GM06990 (cell line): ENCODE results near the gene MGAT1.

ENCODE experiments used
- DNase-seq: peaks from one replicate; pipeline ENCODE4 v3.0.0-alpha.2; 2011; ENCODE audit not compliant: insufficient read length; ENCODE audit errors: extremely low read depth
- H3K27me3 ChIP-seq: replicated peaks from 2 replicates; pipeline ENCODE4 v1.6.0; 2011; ENCODE audit warnings: low read length; ENCODE audit not compliant: control insufficient read depth, insufficient read depth
- H3K36me3 ChIP-seq: 2 replicates; pipeline ENCODE4 v1.5.1; 2011; ENCODE audit warnings: low read length; ENCODE audit not compliant: control insufficient read depth, insufficient read depth
- H3K4me3 ChIP-seq: replicated peaks from 2 replicates; pipeline ENCODE4 v1.5.1; 2011; ENCODE audit warnings: low read depth, mild to moderate bottlenecking, control low read depth, low read length
- TF ChIP-seq, protein P1 (sequence below): IDR thresholded peaks from 2 replicates; pipeline ENCODE4 v1.5.1; 2011; ENCODE audit warnings: low read length, control low read depth, mild to moderate bottlenecking, inconsistent platforms; ENCODE audit not compliant: insufficient read depth, poor library complexity, severe bottlenecking

Gene MGAT1

DNA sequence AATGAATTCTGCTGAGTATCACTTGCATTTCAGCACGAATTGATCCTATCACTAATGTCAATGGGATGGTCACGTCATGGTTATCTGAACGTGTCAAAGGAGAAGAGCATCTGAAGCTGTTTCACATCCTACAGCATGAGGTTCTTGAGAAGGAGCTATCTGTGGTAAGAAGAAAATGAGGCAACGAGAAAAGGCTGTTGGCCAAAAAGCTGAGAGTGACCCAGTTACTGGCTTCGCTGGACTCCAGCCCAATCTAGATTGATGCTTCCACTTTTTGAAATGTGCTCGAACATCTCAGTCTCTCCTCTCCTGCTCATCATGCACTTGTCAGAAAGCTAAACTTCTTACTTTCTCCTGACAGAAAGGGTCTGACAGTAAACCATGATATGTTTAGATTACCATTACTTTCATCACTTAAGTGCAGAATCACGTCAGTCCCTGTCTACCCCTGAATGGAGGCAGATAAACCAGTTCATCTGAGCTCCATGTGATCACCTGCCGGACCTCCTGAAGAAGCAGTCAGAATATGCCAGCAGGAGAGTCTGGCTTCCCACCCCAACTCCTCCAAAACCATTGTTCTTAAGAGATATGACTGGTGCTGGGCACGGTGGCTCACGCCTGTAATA is 22.5 kb downstream of the MGAT1 start:
- Histone ChIP-seq H3K4me3 (no peak overlapping the region), H3K36me3 (no peaks in the 10 kb centered on the region), H3K27me3 (no peaks in the 10 kb centered on the region; the same call in 1 of the 2 replicates)
- TF ChIP-seq, protein P1, sequence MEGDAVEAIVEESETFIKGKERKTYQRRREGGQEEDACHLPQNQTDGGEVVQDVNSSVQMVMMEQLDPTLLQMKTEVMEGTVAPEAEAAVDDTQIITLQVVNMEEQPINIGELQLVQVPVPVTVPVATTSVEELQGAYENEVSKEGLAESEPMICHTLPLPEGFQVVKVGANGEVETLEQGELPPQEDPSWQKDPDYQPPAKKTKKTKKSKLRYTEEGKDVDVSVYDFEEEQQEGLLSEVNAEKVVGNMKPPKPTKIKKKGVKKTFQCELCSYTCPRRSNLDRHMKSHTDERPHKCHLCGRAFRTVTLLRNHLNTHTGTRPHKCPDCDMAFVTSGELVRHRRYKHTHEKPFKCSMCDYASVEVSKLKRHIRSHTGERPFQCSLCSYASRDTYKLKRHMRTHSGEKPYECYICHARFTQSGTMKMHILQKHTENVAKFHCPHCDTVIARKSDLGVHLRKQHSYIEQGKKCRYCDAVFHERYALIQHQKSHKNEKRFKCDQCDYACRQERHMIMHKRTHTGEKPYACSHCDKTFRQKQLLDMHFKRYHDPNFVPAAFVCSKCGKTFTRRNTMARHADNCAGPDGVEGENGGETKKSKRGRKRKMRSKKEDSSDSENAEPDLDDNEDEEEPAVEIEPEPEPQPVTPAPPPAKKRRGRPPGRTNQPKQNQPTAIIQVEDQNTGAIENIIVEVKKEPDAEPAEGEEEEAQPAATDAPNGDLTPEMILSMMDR, result no peak
- DNase-seq, result no peak

DNA sequence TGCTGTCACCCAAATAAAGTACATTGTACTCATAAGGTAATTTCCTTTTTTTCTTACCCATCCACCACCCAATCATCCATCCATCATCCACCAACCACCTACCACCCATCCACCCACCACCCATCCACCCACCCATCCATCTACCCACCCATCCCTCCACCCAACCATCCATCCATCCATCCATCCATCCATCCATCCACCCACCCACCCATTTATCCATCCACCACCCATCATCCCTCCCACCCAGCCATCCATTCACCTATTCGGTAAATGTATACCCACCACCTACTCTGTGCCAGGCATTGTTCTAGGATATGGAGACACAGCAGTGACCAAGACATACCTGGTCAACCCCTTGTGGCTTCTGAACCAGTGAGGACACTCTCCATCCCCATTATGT is 25.1 kb downstream of the MGAT1 start:
- DNase-seq, result no peak
- TF ChIP-seq, protein P1, result no peak
- Histone ChIP-seq H3K36me3 (no peaks in the 10 kb centered on the region), H3K27me3 (no peaks in the 10 kb centered on the region; the same call in 1 of the 2 replicates), H3K4me3 (no peak overlapping the region)

DNA sequence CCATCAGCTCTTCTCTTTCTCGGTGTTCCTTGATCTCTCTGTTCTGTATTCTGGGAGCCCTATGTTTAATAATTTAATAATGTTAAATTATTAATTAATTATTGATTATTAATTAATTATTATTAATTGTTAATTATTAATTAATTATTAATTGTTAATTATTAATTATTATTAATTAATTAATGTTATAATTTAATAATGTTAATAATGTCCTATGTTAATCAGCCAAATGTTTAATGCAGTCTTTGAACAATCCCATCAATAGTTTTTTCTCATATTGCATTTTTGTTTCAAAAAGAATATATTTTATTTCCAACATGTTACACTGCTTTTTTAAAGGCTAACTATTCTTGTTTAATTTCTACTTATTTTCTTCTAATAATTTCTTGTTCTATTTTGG is 26.2 kb downstream of the MGAT1 start:
- no peak for DNase-seq
- TF ChIP-seq, protein P1, result no peak
- no peaks in the 10 kb centered on the region; the same call in 1 of the 2 replicates for H3K27me3 ChIP-seq
- no peak overlapping the region for H3K4me3 ChIP-seq
- no peaks in the 10 kb centered on the region for H3K36me3 ChIP-seq

DNA sequence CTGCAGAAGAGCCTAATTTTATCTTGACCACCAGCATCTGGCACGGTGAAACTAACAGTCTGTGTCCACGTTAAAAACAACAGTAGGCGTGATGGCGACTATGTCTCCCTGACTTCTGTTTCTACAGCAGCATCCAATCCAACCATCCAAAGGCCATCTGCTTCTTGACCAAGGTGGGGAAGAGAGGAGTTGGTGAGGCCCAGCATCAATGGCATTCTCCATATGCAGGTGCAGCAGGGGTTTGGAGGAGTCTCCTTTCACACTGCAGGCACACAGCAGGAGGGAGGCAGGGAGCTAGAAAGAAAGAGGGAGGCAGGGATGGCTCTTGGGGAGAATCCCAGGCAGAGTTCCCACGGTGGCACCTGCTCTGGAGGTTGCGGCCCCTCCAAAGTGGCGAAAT is 27.0 kb downstream of the MGAT1 start:
- no peaks in the 10 kb centered on the region for H3K36me3 ChIP-seq
- DNase-seq, result no peak
- H3K4me3 ChIP-seq, result no peak overlapping the region
- TF ChIP-seq, protein P1, result no peak
- no peaks in the 10 kb centered on the region; the same call in 1 of the 2 replicates for H3K27me3 ChIP-seq

DNA sequence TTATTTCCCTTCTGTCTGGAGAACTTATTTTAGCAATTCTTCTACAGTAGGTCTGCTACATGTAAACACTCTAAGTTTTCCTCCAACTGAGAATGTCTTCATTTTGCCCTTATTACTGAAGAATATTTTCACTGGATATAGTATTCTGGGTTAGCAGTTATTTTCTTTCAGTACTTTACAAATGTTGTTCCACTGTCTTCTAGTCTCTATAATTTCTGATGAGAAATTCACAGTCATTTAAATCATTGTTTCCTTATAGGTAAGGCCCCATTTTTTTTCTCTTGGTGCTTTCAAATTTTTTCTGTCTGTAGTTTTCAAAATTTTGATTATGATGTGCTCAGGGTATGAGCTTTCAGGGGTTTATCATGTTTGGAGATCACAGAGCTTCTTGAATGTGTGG is 30.8 kb downstream of the MGAT1 start:
- Histone ChIP-seq H3K27me3 (no peaks in the 10 kb centered on the region; the same call in 1 of the 2 replicates), H3K36me3 (no peaks in the 10 kb centered on the region), H3K4me3 (no peak overlapping the region)
- TF ChIP-seq, protein P1, result no peak
- no peak for DNase-seq

DNA sequence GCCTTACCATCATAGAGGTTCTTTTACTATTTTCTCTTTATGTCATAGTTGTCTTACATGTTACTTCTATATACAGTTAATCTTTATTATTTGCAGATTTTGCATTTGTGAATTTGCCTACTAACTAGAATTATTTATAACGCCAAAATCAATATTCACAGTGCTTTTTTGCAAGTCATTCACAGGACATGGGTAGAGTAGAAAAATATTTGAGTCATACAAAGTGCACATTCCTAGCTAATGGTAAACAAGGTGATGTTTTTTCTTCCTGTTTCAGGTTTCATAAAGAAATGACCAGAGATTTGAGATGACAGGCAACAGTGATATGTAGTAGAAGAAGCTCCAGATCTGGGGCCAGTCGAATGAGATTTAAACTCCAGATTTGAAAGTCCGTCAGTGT is 32.8 kb downstream of the MGAT1 start:
- no peaks in the 10 kb centered on the region for H3K36me3 ChIP-seq
- DNase-seq, result no peak
- H3K4me3 ChIP-seq, result no peak overlapping the region
- TF ChIP-seq, protein P1, result no peak
- H3K27me3 ChIP-seq, result no peaks in the 10 kb centered on the region
